GM19193 (cell line): Measurements from ENCODE around the gene DLG1.

Experiments
- POLR2A ChIP-seq: IDR thresholded peaks from 4 replicates; pipeline ENCODE4 v1.6.1; 2011; ENCODE audit not compliant: insufficient read depth, insufficient read length; ENCODE audit errors: extremely low read depth

DLG1 gene

GRCh38 chr3:197298341-197298944 lies at the start of gene DLG1:
DLG1 (minus strand) TSS chr3:197298612; CDS start chr3:197297204, 1,408 bp downstream.
- peak; percentile 76 for TF ChIP-seq POLR2A

GRCh38 chr3:197348014-197348413 lies 49.6 kb upstream of the DLG1 start:
- no peak for TF ChIP-seq POLR2A

GRCh38 chr3:197345390-197345789 lies 47.0 kb upstream of the DLG1 start:
- no peak for TF ChIP-seq POLR2A

- no peak for TF ChIP-seq POLR2A
Measured at GRCh38 chr3:197344582-197345318, 46.3 kb upstream of the DLG1 start.

- no peak for TF ChIP-seq POLR2A
Measured at GRCh38 chr3:197343656-197344408, 45.4 kb upstream of the DLG1 start.

GRCh38 chr3:197343111-197343510 lies 44.7 kb upstream of the DLG1 start:
- TF ChIP-seq POLR2A: no peak

- no peak for TF ChIP-seq POLR2A
Measured at GRCh38 chr3:197340521-197340871, 42.1 kb upstream of the DLG1 start.

GRCh38 chr3:197339841-197340520 lies 41.6 kb upstream of the DLG1 start:
- TF ChIP-seq POLR2A: no peak

- no peak for TF ChIP-seq POLR2A
Measured at GRCh38 chr3:197338586-197338985, 40.2 kb upstream of the DLG1 start.

- TF ChIP-seq POLR2A: no peak
Measured at GRCh38 chr3:197337656-197338055, 39.2 kb upstream of the DLG1 start.

- TF ChIP-seq POLR2A: no peak
Measured at GRCh38 chr3:197337214-197337613, 38.8 kb upstream of the DLG1 start.

- no peak for TF ChIP-seq POLR2A
Measured at GRCh38 chr3:197336348-197336747, 37.9 kb upstream of the DLG1 start.

- no peak for TF ChIP-seq POLR2A
Measured at GRCh38 chr3:197335428-197336132, 37.2 kb upstream of the DLG1 start.

- TF ChIP-seq POLR2A: no peak
Measured at GRCh38 chr3:197333901-197334639, 35.7 kb upstream of the DLG1 start.
